Skeletal muscle tissue (tissue), 4 donors: ENCODE measurements around the gene HHIPL1. TPM values are rescaled to one million over a fixed set of nuclear protein-coding genes. Genes with fewer than 3 reads are reported as not detected.

ENCODE experiments used
- H3K27ac ChIP-seq: one replicate; pipeline ENCODE4 v1.7.0; 2013; ENCODE audit warnings: mild to moderate bottlenecking, low read depth, low read length, inconsistent platforms
- H3K27me3 ChIP-seq, 3 donors: one replicate each; pipeline ENCODE4 v1.7.0; 2013; ENCODE audit warnings: low read length in 3 of 3; ENCODE audit not compliant: control insufficient read depth in 3 of 3, insufficient read depth in 3 of 3
- H3K36me3 ChIP-seq, 3 donors: one replicate each; pipeline ENCODE4 v1.7.0; 2013; ENCODE audit warnings: low read length in 3 of 3; ENCODE audit not compliant: control insufficient read depth in 3 of 3, insufficient read depth in 3 of 3
- H3K4me1 ChIP-seq, 3 donors: one replicate each; pipeline ENCODE4 v1.7.0; 2013; ENCODE audit warnings: low read length in 3 of 3, mild to moderate bottlenecking in 3 of 3; ENCODE audit not compliant: control insufficient read depth in 3 of 3, insufficient read depth in 3 of 3
- H3K4me3 ChIP-seq, 3 donors: one replicate each; pipeline ENCODE4 v1.7.0; 2013; ENCODE audit warnings: low read length in 3 of 3
- H3K9ac ChIP-seq, 3 donors: one replicate each; pipeline ENCODE4 v1.7.0; 2013; ENCODE audit warnings: low read length in 3 of 3, mild to moderate bottlenecking in 3 of 3, moderate library complexity in 2 of 3, low read depth in 1 of 3
- H3K9me3 ChIP-seq, 3 donors: one replicate each; pipeline ENCODE4 v1.7.0; 2013; ENCODE audit warnings: low read length in 3 of 3; ENCODE audit not compliant: control insufficient read depth in 3 of 3
- total RNA-seq: library from RNA; depleted of rRNA; stranded (reverse); fragments of >200 nt; gene quantifications from one replicate; pipeline ENCODE4 v1.2.3, GENCODE V29; 2014
- donor health status: Osteomylitis.

Gene HHIPL1
- total RNA-seq, 1 donor from 2014 or later: 2.6 TPM

GRCh38 chr14:99686557-99687283 is 41.8 kb downstream of the HHIPL1 start:
- no peak overlapping the region for H3K9ac ChIP-seq
- no peak overlapping the region for H3K27ac ChIP-seq
- H3K27me3 ChIP-seq: peaks cover 0 to 7% (median 0%) of the 10 kb centered on the region in 3 donors
- H3K36me3 ChIP-seq: no peaks in the 10 kb centered on the region
- H3K4me1 ChIP-seq: peaks cover 7 to 14% (median 13%) of the 10 kb centered on the region in 3 donors
- H3K4me3 ChIP-seq: no peak overlapping the region
- no peaks in the 10 kb centered on the region for H3K9me3 ChIP-seq

- H3K9me3 ChIP-seq: no peaks in the 10 kb centered on the region
- H3K27ac ChIP-seq: no peak overlapping the region
- peaks cover 7 to 14% (median 13%) of the 10 kb centered on the region in 3 donors for H3K4me1 ChIP-seq
- H3K9ac ChIP-seq: no peak overlapping the region
- H3K36me3 ChIP-seq: no peaks in the 10 kb centered on the region
- H3K27me3 ChIP-seq: peaks cover 0 to 7% (median 0%) of the 10 kb centered on the region in 3 donors
- H3K4me3 ChIP-seq: no peak overlapping the region
Observed at GRCh38 chr14:99687284-99688209, 42.6 kb downstream of the HHIPL1 start.

DNA sequence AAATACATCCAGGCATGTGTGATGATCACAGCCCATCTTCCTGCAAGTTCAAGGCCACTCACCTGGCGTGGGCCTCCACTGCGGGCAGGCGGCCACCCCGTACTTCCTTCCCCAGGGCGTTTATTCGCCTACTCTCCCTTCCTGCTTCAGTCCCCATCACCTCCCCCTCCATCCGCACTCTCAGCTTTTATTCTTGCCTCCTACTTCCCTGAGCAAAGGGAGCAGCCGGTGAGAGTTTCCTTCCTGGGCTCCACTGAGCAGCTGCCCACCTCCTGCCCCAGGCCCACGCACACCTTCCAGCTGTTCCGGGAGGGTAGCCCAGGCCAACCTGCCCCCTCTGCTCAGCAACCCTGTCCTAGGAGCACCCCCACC is 43.3 kb downstream of the HHIPL1 start:
- H3K27me3 ChIP-seq: peaks cover 0 to 7% (median 0%) of the 10 kb centered on the region in 3 donors
- H3K9ac ChIP-seq: no peak overlapping the region
- H3K27ac ChIP-seq: no peak overlapping the region

GRCh38 chr14:99688629-99689028 is 43.7 kb downstream of the HHIPL1 start:
- Histone ChIP-seq H3K4me1 (peaks cover 0 to 4% (median 4%) of the 10 kb centered on the region in 3 donors), H3K27me3 (peaks cover 0 to 7% (median 0%) of the 10 kb centered on the region in 3 donors), H3K9me3 (no peaks in the 10 kb centered on the region), H3K36me3 (no peaks in the 10 kb centered on the region), H3K27ac (no peak overlapping the region), H3K9ac (no peak overlapping the region), H3K4me3 (no peak overlapping the region)

More for the DNA sequence above, 43.3 kb downstream of the HHIPL1 start:
- H3K36me3 ChIP-seq: no peaks in the 10 kb centered on the region
- peaks cover 2 to 9% (median 9%) of the 10 kb centered on the region in 3 donors for H3K4me1 ChIP-seq
- no peaks in the 10 kb centered on the region for H3K9me3 ChIP-seq
- H3K4me3 ChIP-seq: no peak overlapping the region

DNA sequence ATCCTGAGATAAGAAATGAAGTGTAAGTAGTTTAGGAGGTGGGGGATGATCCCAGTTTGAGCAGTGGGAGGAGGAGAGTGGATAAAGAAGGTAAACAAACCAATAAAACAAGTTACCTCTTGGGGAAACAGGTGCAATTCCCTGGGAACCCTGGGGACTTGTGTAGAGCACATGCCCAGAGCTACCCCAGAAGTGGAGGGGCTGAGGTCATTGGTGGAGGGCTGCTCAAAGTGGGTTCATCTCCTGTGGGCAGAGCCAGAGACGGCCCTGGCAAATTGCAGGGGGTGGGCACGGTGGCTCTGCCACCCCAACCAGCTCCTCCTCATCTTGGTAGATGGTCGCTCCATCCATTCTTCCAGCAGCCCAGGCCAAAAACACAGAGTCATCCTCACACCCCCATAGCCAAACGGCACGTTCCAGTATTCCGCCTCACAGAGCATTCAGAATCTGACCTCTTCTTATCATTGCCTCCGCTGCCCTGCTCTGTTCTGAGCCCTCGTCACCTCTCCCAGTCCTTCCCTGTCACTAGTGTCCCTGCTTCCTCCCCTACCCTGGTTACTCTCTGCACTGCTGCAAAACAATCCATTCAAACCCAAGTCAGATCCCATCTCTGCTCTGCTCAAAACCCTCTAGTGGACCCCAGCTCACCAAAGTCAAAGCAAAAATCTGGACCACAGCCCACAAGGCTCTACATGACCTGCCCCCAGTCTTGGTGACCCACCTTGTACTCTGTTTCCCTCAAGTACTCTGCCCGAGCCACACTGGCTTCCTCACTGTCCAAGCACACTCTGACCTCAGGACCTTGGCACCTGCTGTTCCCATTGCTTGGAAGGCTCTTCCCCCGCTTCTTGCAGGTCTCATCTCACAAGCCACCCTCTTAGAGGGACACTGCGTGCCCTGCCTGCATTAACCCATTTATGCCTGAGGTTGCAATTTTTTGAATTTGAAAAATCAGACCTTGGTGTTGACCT is 44.6 kb downstream of the HHIPL1 start:
- H3K4me3 ChIP-seq: no peak overlapping the region
- H3K27ac ChIP-seq: no peak overlapping the region
- peaks cover 0 to 3% (median 2%) of the 10 kb centered on the region in 3 donors for H3K4me1 ChIP-seq
- peaks cover 0 to 7% (median 0%) of the 10 kb centered on the region in 3 donors for H3K27me3 ChIP-seq
- no peaks in the 10 kb centered on the region for H3K9me3 ChIP-seq
- no peak overlapping the region for H3K9ac ChIP-seq
- no peaks in the 10 kb centered on the region for H3K36me3 ChIP-seq

GRCh38 chr14:99690636-99691035 is 45.7 kb downstream of the HHIPL1 start:
- peaks cover 0 to 7% (median 0%) of the 10 kb centered on the region in 3 donors for H3K27me3 ChIP-seq

DNA sequence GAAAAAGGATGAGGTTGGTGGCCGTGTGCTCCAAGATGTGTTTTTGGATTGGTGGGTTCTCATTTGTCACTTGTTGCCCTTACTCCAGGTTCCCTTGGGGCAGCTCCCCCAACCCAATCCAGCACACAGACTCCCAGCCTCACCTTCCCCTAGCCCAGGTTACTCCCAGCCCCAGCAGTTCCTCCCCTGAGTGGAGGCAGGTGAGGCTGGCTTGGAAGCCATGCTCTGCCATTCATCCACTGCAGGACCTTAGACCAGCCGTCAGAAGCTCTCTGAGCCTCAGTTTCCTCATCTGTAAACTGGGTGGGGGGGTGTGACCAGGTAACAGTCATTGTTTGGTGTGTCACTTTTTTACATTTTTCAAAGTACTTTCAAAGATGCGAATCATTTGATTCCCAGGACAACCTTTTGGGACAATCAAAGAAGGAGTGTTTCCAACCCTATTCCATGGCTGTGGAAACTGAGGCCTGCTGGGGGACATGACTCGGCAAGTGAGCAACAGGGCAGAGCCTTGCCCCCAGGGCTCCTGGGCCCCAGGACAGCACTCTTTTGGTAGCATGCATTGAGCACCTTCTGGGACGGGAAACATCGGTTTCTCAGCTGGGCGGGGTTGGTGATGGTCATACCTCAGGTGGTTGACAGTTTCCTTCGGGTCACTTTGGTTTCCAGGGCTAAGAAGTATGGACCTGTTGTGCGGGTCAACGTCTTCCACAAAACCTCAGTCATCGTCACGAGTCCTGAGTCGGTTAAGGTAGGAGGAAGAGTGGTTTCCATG is 46.4 kb downstream of the HHIPL1 start:
- H3K36me3 ChIP-seq: no peaks in the 10 kb centered on the region
- no peak overlapping the region for H3K4me3 ChIP-seq
- peaks cover 0 to 7% (median 0%) of the 10 kb centered on the region in 3 donors for H3K27me3 ChIP-seq
- H3K27ac ChIP-seq: no peak overlapping the region
- no peaks in the 10 kb centered on the region for H3K4me1 ChIP-seq
- H3K9me3 ChIP-seq: no peaks in the 10 kb centered on the region
- no peak overlapping the region for H3K9ac ChIP-seq

More at GRCh38 chr14:99690636-99691035, 45.7 kb downstream of the HHIPL1 start:
- no peak overlapping the region for H3K27ac ChIP-seq
- H3K9ac ChIP-seq: no peak overlapping the region
- no peaks in the 10 kb centered on the region for H3K36me3 ChIP-seq
- no peak overlapping the region for H3K4me3 ChIP-seq
- H3K9me3 ChIP-seq: no peaks in the 10 kb centered on the region
- no peaks in the 10 kb centered on the region for H3K4me1 ChIP-seq

- Histone ChIP-seq H3K4me3 (no peak overlapping the region), H3K9me3 (no peaks in the 10 kb centered on the region), H3K27me3 (peaks cover 0 to 4% (median 0%) of the 10 kb centered on the region in 3 donors), H3K9ac (no peak overlapping the region), H3K27ac (no peak overlapping the region), H3K4me1 (peaks cover 0 to 3% (median 0%) of the 10 kb centered on the region in 3 donors), H3K36me3 (no peaks in the 10 kb centered on the region)
Observed at GRCh38 chr14:99693918-99694317, 49.0 kb downstream of the HHIPL1 start.

DNA sequence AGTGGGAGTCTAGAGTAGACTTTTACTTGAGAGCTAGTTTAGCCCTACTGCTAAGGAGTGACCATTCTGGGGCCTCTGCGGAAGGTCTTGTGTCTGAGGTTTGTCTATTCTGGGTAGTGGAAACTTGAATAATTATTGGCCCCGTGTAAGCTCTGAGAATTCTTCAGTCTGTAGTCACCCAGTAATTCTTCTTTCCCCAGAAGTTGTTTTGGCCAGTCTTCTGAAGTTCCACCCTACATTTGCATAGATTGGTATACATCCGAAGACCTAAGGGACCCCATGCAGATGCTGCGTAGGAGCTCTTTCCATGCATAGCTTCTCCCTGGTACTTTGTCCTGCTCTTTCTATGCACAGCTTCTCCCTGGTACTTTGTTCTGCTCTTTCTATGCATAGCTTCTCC is 52.0 kb downstream of the HHIPL1 start:
- H3K36me3 ChIP-seq: no peaks in the 10 kb centered on the region
- no peaks in the 10 kb centered on the region for H3K9me3 ChIP-seq
- H3K27me3 ChIP-seq: no peaks in the 10 kb centered on the region
- H3K9ac ChIP-seq: no peak overlapping the region
- H3K4me1 ChIP-seq: peaks cover 0 to 3% (median 0%) of the 10 kb centered on the region in 3 donors
- H3K4me3 ChIP-seq: no peak overlapping the region
- no peak overlapping the region for H3K27ac ChIP-seq
